WTC11 (cell line): ENCODE results near the gene ZNF367. TPM values are rescaled to one million over a fixed set of nuclear protein-coding genes. Genes with fewer than 3 reads are reported as not detected.

ENCODE experiments used
- ATAC-seq: fragments of 200-7000 bp; cut with Tn5 transposase; 2 replicates; pipeline ENCODE4 v1.10.0; 2021; ENCODE audit warnings: mild to moderate bottlenecking, moderate library complexity
- CTCF ChIA-PET: fragments of 300-600 bp; sonication (Branson Sonifier 250); formaldehyde crosslinking; loops from one replicate; lab custom pipeline; 2021; ENCODE audit warnings: antibody characterized with exemption; lab: Charles Lee
- POLR2A ChIA-PET: fragments of 350-600 bp; sonication (Branson Sonifier 250); formaldehyde crosslinking; loops from one replicate; lab custom pipeline; 2021; ENCODE audit warnings: antibody characterized with exemption; lab: Charles Lee
- DNase-seq: peaks from one replicate; pipeline ENCODE4 v3.0.0; 2021; ENCODE audit warnings: low spot score
- H3K27ac Mint-ChIP-seq: 2 replicates; pipeline ENCODE4 v1.8.0; 2021; ENCODE audit warnings: mixed read lengths
- H3K27me3 Mint-ChIP-seq: 2 replicates; pipeline ENCODE4 v1.8.0; 2021; ENCODE audit warnings: low read depth, mild to moderate bottlenecking, moderate library complexity, mixed read lengths
- H3K36me3 Mint-ChIP-seq: 2 replicates; pipeline ENCODE4 v1.8.0; 2021; ENCODE audit warnings: mixed read lengths
- H3K4me1 Mint-ChIP-seq: 2 replicates; pipeline ENCODE4 v1.8.0; 2022; ENCODE audit warnings: mixed read lengths
- H3K4me3 Mint-ChIP-seq: 2 replicates; pipeline ENCODE4 v1.8.0; 2021; ENCODE audit warnings: mild to moderate bottlenecking, moderate library complexity, mixed read lengths
- H3K9me3 Mint-ChIP-seq: 2 replicates; pipeline ENCODE4 v1.8.0; 2021; ENCODE audit warnings: mixed read lengths
- ARID4B ChIP-seq: sonication (generic); formaldehyde crosslinking; IDR thresholded peaks from 2 replicates; pipeline ENCODE4 v1.8.0; 2023; ENCODE audit warnings: missing genetic modification reagents, mild to moderate bottlenecking, borderline replicate concordance
- ATF1 ChIP-seq: sonication (generic); formaldehyde crosslinking; IDR thresholded peaks from 2 replicates; pipeline ENCODE4 v1.8.1; 2023; ENCODE audit warnings: mild to moderate bottlenecking, moderate library complexity, missing genetic modification reagents
- KAT7 ChIP-seq: sonication (generic); formaldehyde crosslinking; IDR thresholded peaks from 2 replicates; pipeline ENCODE4 v1.8.1; 2023; ENCODE audit warnings: missing genetic modification reagents, mild to moderate bottlenecking, borderline replicate concordance
- OVOL2 ChIP-seq: fragments of 250-450 bp; sonication (Bioruptor Pico); IDR thresholded peaks from 2 replicates; pipeline ENCODE4 v1.9.0; 2021; ENCODE audit warnings: mild to moderate bottlenecking, borderline replicate concordance
- SMAD3 ChIP-seq: sonication (generic); formaldehyde crosslinking; IDR thresholded peaks from 2 replicates; pipeline ENCODE4 v1.8.0; 2022; ENCODE audit warnings: missing genetic modification reagents, mild to moderate bottlenecking, borderline replicate concordance
- SOX15 ChIP-seq: fragments of 250-450 bp; sonication (Bioruptor Pico); IDR thresholded peaks from 2 replicates; pipeline ENCODE4 v1.9.0; 2021; ENCODE audit warnings: mild to moderate bottlenecking
- TCF7 ChIP-seq: sonication (generic); formaldehyde crosslinking; IDR thresholded peaks from 2 replicates; pipeline ENCODE4 v1.8.0; 2022; ENCODE audit warnings: mild to moderate bottlenecking, low read depth, missing genetic modification reagents, moderate library complexity
- ZBTB21 ChIP-seq: sonication (generic); formaldehyde crosslinking; IDR thresholded peaks from 2 replicates; pipeline ENCODE4 v1.8.1; 2023; ENCODE audit warnings: mild to moderate bottlenecking, missing genetic modification reagents, borderline replicate concordance
- ZNF219 ChIP-seq: sonication (generic); formaldehyde crosslinking; IDR thresholded peaks from 2 replicates; pipeline ENCODE4 v1.8.0; 2023; ENCODE audit warnings: missing genetic modification reagents, mild to moderate bottlenecking, borderline replicate concordance
- ZNF317 ChIP-seq: sonication (generic); formaldehyde crosslinking; IDR thresholded peaks from 2 replicates; pipeline ENCODE4 v1.8.1; 2023; ENCODE audit warnings: low read depth, mild to moderate bottlenecking, moderate library complexity, missing genetic modification reagents, borderline replicate concordance
- ZNF416 ChIP-seq: fragments of 250-450 bp; sonication (Bioruptor Pico); IDR thresholded peaks from 2 replicates; pipeline ENCODE4 v1.9.0; 2021; ENCODE audit warnings: mild to moderate bottlenecking, inconsistent platforms
- total RNA-seq: library from RNA; stranded (reverse); gene quantifications from 3 replicates; pipeline ENCODE4 v1.2.3, GENCODE V29; 2021
- TF ChIP-seq, protein P1 (sequence below): sonication (generic); formaldehyde crosslinking; IDR thresholded peaks from 2 replicates; pipeline ENCODE4 v1.8.1; 2022; ENCODE audit warnings: low read depth, mild to moderate bottlenecking, moderate library complexity, missing genetic modification reagents, borderline replicate concordance
- TF ChIP-seq, protein P2 (sequence below): fragments of 250-450 bp; sonication (Bioruptor Pico); IDR thresholded peaks from 2 replicates; pipeline ENCODE4 v1.9.0; 2021; ENCODE audit warnings: mild to moderate bottlenecking, borderline replicate concordance
- TF ChIP-seq, protein P3 (sequence below): fragments of 250-450 bp; sonication (Bioruptor Pico); IDR thresholded peaks from 2 replicates; pipeline ENCODE4 v1.9.0; 2021; ENCODE audit warnings: moderate library complexity, mild to moderate bottlenecking, inconsistent platforms, borderline replicate concordance
- TF ChIP-seq, protein P4 (sequence below): sonication (generic); formaldehyde crosslinking; IDR thresholded peaks from 2 replicates; pipeline ENCODE4 v1.8.1; 2023; ENCODE audit warnings: mild to moderate bottlenecking, moderate library complexity, missing genetic modification reagents

The ZNF367 gene
- total RNA-seq, 1 experiment from 2014 or later: 7.4 TPM

DNA sequence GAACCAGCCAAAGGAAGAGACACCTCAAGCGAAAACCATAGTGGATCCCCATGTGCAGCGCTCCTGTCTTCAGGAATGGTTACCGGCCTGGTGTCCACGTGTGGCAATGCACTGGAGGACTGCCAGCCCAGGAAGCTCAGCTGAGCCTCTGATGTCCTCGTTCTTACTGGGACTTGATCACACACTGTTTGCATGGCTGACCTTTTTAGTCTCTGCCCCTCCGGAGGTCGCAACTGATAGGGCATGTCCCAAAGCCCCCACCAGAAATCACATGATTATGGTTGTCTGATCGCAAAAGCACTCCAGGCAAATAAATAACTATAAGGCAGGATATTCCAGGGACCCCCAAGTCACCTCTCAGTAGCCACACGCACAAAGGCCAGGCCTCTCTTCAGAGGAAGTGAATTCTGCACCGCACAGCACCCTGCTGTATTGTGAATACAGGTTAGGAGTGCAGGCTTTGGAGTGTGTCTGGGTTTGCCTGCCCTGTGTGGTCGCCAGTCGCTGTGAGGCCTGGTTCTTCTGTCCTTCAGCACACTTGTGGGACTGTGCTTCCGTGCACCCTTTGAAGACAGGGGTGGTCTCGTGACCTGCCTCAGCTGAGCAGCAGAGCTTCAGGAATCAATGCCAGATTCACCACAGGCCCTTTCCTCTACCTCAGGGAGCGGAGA lies 18.4 kb upstream of the ZNF367 start:
- no peak overlapping the region for H3K4me3 Mint-ChIP-seq

More for the DNA sequence above, 18.4 kb upstream of the ZNF367 start:
- no peaks in the 10 kb centered on the region; the same call in 1 of the 2 replicates for H3K27me3 Mint-ChIP-seq
- ATAC-seq: no peak
- CTCF ChIA-PET: no interaction called here
- no peaks in the 10 kb centered on the region for H3K36me3 Mint-ChIP-seq
- TF ChIP-seq SMAD3 (CRISPR knock-in tag) (no peak), ZNF416 (CRISPR knock-in tag) (no peak), KAT7 (CRISPR knock-in tag) (no peak), ZBTB21 (no peak), ZNF317 (CRISPR knock-in tag) (no peak), ZNF219 (CRISPR knock-in tag) (no peak), ARID4B (CRISPR knock-in tag) (no peak), SOX15 (CRISPR knock-in tag) (no peak), ATF1 (no peak), TCF7 (no peak), OVOL2 (CRISPR knock-in tag) (no peak)
- TF ChIP-seq, protein P1, sequence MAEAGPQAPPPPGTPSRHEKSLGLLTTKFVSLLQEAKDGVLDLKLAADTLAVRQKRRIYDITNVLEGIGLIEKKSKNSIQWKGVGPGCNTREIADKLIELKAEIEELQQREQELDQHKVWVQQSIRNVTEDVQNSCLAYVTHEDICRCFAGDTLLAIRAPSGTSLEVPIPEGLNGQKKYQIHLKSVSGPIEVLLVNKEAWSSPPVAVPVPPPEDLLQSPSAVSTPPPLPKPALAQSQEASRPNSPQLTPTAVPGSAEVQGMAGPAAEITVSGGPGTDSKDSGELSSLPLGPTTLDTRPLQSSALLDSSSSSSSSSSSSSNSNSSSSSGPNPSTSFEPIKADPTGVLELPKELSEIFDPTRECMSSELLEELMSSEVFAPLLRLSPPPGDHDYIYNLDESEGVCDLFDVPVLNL (CRISPR knock-in tag): no peak
- TF ChIP-seq, protein P2, sequence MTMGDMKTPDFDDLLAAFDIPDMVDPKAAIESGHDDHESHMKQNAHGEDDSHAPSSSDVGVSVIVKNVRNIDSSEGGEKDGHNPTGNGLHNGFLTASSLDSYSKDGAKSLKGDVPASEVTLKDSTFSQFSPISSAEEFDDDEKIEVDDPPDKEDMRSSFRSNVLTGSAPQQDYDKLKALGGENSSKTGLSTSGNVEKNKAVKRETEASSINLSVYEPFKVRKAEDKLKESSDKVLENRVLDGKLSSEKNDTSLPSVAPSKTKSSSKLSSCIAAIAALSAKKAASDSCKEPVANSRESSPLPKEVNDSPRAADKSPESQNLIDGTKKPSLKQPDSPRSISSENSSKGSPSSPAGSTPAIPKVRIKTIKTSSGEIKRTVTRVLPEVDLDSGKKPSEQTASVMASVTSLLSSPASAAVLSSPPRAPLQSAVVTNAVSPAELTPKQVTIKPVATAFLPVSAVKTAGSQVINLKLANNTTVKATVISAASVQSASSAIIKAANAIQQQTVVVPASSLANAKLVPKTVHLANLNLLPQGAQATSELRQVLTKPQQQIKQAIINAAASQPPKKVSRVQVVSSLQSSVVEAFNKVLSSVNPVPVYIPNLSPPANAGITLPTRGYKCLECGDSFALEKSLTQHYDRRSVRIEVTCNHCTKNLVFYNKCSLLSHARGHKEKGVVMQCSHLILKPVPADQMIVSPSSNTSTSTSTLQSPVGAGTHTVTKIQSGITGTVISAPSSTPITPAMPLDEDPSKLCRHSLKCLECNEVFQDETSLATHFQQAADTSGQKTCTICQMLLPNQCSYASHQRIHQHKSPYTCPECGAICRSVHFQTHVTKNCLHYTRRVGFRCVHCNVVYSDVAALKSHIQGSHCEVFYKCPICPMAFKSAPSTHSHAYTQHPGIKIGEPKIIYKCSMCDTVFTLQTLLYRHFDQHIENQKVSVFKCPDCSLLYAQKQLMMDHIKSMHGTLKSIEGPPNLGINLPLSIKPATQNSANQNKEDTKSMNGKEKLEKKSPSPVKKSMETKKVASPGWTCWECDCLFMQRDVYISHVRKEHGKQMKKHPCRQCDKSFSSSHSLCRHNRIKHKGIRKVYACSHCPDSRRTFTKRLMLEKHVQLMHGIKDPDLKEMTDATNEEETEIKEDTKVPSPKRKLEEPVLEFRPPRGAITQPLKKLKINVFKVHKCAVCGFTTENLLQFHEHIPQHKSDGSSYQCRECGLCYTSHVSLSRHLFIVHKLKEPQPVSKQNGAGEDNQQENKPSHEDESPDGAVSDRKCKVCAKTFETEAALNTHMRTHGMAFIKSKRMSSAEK (CRISPR knock-in tag): no peak
- TF ChIP-seq, protein P3, sequence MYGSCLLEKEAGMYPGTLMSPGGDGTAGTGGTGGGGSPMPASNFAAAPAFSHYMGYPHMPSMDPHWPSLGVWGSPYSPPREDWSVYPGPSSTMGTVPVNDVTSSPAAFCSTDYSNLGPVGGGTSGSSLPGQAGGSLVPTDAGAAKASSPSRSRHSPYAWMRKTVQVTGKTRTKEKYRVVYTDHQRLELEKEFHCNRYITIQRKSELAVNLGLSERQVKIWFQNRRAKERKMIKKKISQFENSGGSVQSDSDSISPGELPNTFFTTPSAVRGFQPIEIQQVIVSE: no peak
- TF ChIP-seq, protein P4, sequence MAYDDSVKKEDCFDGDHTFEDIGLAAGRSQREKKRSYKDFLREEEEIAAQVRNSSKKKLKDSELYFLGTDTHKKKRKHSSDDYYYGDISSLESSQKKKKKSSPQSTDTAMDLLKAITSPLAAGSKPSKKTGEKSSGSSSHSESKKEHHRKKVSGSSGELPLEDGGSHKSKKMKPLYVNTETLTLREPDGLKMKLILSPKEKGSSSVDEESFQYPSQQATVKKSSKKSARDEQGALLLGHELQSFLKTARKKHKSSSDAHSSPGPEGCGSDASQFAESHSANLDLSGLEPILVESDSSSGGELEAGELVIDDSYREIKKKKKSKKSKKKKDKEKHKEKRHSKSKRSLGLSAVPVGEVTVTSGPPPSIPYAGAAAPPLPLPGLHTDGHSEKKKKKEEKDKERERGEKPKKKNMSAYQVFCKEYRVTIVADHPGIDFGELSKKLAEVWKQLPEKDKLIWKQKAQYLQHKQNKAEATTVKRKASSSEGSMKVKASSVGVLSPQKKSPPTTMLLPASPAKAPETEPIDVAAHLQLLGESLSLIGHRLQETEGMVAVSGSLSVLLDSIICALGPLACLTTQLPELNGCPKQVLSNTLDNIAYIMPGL (CRISPR knock-in tag): no peak
- TF ChIP-seq, all 79 proteins: peak for 0
- H3K9me3 Mint-ChIP-seq: peaks cover 3% of the 10 kb centered on the region
- POLR2A ChIA-PET: interaction anchor here (0.5 kb wide), 1 partner anchor 39 kb away, joined by 8 read pairs; no protein-coding TSS in a partner anchor
- DNase-seq: no peak
- H3K27ac Mint-ChIP-seq: no peak overlapping the region
- no peaks in the 10 kb centered on the region for H3K4me1 Mint-ChIP-seq
